BE2C (cell line): ENCODE measurements around the gene LIN37.

ENCODE experiments used
- DNase-seq: peaks from one replicate; pipeline ENCODE4 v3.0.0-alpha.2; 2020
- H3K27me3 ChIP-seq: fragments of 250-450 bp; sonication (Bioruptor Pico); 2 replicates; pipeline ENCODE4 v1.5.1; 2020; ENCODE audit warnings: mild to moderate bottlenecking
- H3K36me3 ChIP-seq: fragments of 250-450 bp; sonication (Bioruptor Pico); 2 replicates; pipeline ENCODE4 v1.5.1; 2020; ENCODE audit warnings: mild to moderate bottlenecking
- H3K4me1 ChIP-seq: fragments of 250-450 bp; sonication (Bioruptor Pico); 2 replicates; pipeline ENCODE4 v1.5.1; 2020
- H3K4me3 ChIP-seq: 2 replicates; pipeline ENCODE4 v1.5.1; 2011; ENCODE audit warnings: low read depth, low read length
- H3K9me3 ChIP-seq: fragments of 250-450 bp; sonication (Bioruptor Pico); 2 replicates; pipeline ENCODE4 v1.5.1; 2020
- TF ChIP-seq, protein P1 (sequence below): IDR thresholded peaks from 2 replicates; pipeline ENCODE4 v1.5.1; 2012; ENCODE audit warnings: mild to moderate bottlenecking, low read depth, low read length

Gene LIN37

DNA sequence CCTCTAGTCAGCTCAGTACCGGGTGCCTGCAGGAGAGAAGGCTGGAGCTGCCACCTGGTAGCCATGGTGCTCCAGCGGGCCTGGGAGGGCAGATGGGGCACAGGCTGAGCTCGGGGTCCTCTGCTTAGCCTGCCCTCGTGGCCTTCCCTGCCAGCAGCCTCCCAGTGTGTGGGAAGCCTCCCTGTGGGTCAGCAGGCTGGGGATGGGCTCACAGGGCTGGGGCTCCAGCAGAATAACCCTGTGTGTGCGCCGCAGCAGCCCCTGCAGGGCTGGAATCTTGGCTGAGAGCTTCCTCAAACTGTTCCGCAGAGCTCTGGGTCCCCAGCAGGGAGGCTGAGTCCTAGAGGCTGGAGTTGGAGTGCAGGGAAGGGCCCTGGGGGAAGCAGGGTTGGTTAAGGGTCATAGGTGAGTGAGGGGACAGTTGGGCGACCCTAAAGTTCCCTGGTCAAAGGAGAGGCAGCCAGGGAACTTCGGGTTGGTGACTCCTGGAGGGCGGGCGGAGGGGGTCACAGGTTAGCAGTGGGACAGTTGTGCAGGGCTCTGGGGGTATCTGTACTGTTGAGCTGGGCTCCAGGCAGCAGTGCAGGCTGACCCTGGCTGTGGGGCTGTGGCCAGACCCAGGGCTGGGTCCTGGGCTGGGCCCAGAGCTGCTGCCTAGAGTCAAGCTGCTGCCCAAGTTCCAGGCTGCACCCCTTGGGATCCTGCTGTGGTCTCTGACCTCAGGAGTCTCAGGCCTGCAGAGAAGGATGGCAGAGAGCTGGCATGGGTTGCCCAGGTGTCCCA is 41.0 kb downstream of the LIN37 start:
- Histone ChIP-seq H3K4me3 (no peak overlapping the region), H3K36me3 (no peaks in the 10 kb centered on the region), H3K4me1 (no peaks in the 10 kb centered on the region), H3K9me3 (no peaks in the 10 kb centered on the region), H3K27me3 (no peaks in the 10 kb centered on the region)
- no peak for DNase-seq
- TF ChIP-seq, protein P1, sequence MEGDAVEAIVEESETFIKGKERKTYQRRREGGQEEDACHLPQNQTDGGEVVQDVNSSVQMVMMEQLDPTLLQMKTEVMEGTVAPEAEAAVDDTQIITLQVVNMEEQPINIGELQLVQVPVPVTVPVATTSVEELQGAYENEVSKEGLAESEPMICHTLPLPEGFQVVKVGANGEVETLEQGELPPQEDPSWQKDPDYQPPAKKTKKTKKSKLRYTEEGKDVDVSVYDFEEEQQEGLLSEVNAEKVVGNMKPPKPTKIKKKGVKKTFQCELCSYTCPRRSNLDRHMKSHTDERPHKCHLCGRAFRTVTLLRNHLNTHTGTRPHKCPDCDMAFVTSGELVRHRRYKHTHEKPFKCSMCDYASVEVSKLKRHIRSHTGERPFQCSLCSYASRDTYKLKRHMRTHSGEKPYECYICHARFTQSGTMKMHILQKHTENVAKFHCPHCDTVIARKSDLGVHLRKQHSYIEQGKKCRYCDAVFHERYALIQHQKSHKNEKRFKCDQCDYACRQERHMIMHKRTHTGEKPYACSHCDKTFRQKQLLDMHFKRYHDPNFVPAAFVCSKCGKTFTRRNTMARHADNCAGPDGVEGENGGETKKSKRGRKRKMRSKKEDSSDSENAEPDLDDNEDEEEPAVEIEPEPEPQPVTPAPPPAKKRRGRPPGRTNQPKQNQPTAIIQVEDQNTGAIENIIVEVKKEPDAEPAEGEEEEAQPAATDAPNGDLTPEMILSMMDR, result no peak

DNA sequence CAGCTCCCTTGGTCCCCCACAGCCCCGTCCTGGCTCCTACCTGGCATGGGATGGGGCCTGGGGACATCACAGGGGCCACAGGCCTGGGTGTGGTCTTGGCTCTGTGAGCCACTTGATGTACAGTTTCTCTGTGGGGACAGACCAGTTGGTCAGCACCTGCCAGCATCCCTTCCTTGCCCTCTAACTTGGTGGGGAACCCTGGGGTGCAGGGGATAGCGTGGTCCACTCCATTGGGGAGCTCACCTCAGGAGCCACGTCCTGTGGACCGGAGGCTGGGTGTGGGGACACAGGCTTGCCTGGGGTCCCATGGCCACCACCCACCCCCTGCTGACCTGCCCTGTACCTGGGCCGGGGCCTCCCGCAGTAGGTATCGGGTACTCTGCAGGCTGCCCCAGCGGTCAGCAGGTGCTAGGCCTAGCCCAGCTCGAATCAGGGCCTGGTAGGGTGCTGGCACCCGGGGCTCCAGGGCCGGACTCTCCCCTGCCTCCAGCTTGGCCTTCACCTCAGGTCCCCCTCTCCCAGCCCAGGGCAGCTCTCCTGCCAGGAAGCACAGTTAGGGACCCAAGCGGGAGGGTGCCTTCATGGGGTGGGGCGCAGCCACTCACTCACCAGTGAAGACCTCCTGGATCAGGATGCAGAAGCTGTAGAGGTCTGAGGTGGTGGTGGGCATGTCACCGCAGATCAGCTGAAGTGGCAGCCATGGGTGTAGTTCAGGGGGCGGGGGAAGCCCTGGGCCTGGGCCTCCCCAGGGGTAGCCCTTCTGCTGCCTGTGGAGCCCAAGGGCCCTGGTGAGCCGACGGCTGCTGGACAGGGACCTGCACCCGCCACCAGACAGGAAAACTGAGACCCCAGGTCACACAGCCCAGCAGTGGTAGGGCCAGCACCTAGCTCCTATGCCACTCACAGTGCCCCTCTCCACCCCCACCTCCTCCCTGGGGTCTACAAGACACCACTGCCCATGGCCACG is 41.9 kb downstream of the LIN37 start:
- H3K4me3 ChIP-seq, result no peak overlapping the region
- H3K36me3 ChIP-seq, result no peaks in the 10 kb centered on the region
- H3K27me3 ChIP-seq, result no peaks in the 10 kb centered on the region
- H3K9me3 ChIP-seq, result no peaks in the 10 kb centered on the region
- TF ChIP-seq, protein P1, result no peak
- H3K4me1 ChIP-seq, result no peaks in the 10 kb centered on the region
- no peak for DNase-seq

DNA sequence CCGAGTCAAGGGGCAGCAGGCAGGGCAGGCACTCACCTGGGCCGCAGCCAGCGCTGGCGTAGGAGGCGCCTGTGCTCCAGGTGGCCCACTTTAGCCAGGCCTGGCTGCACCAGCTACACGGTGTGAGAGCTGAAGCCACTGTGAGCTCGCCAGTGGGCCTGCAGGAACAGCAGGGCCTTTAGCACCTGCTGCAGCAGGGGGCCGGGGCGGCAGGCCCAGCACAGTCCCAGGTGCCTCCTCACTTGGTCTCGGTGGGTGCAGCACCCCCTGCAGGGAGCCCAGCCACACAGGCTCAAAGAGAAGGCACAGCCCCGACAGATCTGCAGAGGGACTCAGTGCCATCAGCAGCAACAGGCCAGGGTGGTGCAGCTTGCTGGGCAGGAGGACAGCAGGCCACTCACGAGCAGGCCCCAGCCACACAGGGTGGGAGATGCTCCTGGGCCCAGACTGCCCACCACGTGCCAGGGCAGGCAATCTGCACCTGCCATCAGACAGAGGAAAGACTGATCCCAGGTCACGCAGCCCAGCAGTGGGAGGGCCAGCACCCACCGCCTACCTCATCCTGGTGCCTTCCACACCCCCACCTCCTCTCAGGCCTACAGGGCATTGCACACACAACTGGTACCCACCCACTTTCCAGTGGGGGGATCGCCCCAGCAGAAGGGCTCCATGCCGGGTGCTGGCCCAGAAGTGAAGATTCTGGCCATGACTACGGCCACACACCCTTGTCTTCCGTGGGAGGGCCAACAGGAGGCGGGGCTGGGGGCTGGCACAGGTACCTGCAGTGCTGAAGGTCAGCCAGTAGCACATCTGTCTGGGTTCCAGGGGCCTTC is 42.8 kb downstream of the LIN37 start:
- H3K4me1 ChIP-seq, result no peaks in the 10 kb centered on the region
- H3K9me3 ChIP-seq, result no peaks in the 10 kb centered on the region
- H3K4me3 ChIP-seq, result no peak overlapping the region
- TF ChIP-seq, protein P1, result peak; percentile 16
- H3K36me3 ChIP-seq, result no peaks in the 10 kb centered on the region
- no peak for DNase-seq
- no peaks in the 10 kb centered on the region for H3K27me3 ChIP-seq

DNA sequence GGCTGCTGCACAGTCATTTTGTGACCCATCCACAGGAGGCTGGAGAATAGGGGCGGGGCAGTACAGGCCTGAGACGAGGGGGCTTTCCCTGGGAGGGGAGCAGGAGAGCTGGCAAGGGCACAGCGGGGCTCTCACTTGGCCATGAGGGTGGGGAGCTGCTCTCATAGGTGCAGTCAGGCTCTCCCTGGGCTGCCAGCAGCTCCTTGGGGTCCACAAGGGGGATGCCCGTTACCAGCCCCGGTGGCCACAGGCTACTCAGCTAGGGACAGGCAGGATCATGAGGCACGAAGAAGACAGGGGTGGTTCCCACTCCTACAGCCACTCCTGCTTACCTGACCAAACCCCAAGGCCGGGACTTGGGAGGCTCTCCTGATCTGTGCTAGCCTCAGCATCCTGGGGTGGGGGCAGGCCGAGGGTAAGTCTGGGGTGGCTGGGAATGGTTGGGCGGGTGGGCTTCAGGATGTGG is 43.5 kb downstream of the LIN37 start:
- H3K36me3 ChIP-seq, result no peaks in the 10 kb centered on the region
- TF ChIP-seq, protein P1, result no peak
- H3K4me3 ChIP-seq, result no peak overlapping the region

DNA sequence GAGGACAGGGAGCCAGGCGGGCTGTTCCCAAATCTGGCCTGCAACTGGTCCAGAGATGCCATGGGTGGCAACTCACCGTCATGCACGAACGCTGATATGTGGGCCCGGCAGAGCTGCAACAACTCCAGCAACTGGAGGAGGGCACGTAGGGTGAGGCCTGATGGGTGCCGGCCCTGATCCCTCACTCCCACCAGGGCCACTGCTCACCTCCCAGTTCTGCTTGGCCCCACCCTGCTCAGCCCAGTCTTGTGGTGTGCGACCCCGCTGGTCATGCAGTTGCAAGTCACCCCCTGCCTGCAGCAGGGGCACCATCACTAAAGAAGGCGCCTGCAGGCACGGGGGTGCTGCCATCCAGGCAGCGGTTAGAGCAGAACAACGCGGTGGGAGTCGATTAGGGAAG is 43.9 kb downstream of the LIN37 start:
- no peaks in the 10 kb centered on the region for H3K27me3 ChIP-seq
- TF ChIP-seq, protein P1, result no peak
- H3K9me3 ChIP-seq, result no peaks in the 10 kb centered on the region
- no peaks in the 10 kb centered on the region for H3K4me1 ChIP-seq
- H3K4me3 ChIP-seq, result no peak overlapping the region
- no peaks in the 10 kb centered on the region for H3K36me3 ChIP-seq
- no peak for DNase-seq

More for the DNA sequence above, 43.5 kb downstream of the LIN37 start:
- no peaks in the 10 kb centered on the region for H3K9me3 ChIP-seq
- no peaks in the 10 kb centered on the region for H3K4me1 ChIP-seq
- no peaks in the 10 kb centered on the region for H3K27me3 ChIP-seq
- DNase-seq, result no peak
